ENCODE data around the gene VAMP8.

DNA sequence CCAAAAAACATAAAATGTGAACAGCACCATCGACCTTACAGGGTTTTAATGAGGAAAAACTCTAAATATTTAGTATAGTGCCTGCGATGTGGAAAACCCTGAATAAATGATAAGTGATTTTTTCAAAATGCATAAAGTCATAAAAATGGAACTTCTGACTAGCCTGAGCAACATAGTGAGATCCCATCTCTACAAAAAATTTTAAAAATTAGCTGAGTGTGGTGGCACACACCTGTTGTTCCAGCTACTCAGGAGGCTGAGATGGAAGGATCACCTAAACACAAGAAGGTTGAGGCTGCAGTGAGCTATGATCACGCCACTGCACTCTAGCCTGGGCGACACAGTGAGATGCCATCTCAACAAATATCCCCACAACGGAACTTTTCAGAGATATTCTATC is 20.3 kb upstream of the VAMP8 start:
- TF ChIP-seq FOXM1 (IDR thresholded peaks at IDR 0.05; ENCODE audit: borderline replicate concordance) (no peak), NFRKB (IDR thresholded peaks at IDR 0.05) (no peak), TARDBP (IDR thresholded peaks at IDR 0.05) (no peak), BHLHE40 (IDR thresholded peaks at IDR 0.05; ENCODE audit: borderline replicate concordance) (no peak), ELF4 (IDR thresholded peaks at IDR 0.05) (no peak), SP1 (IDR thresholded peaks at IDR 0.05) (no peak), SUZ12 (IDR thresholded peaks at IDR 0.05) (no peak)
